Pericardium fibroblast (primary cell): ENCODE data around the gene NR6A1. TPM values are rescaled to one million over a fixed set of nuclear protein-coding genes. Genes with fewer than 3 reads are reported as not detected.

ENCODE experiments used
- total RNA-seq: library from RNA; depleted of rRNA; stranded (reverse); fragments of >200 nt; gene quantifications from 2 replicates; pipeline ENCODE4 v1.2.3, GENCODE V29; 2015

The NR6A1 gene
- total RNA-seq: 0.23 and 0.68 TPM in 2 replicates

GRCh38 chr9:124771021-124771866 is at the start of gene NR6A1:
Gene NR6A1, minus strand, starts transcription at chr9:124771311.

GRCh38 chr9:124776954-124777648 is 6.0 kb upstream of the NR6A1 start, which contains the start of gene OLFML2A:
Gene OLFML2A, plus strand, starts transcription at chr9:124777133. Its CDS starts 138 bp downstream, at chr9:124777271.

GRCh38 chr9:124506931-124507879 is 263.9 kb downstream of the NR6A1 start, which contains the start of gene NR5A1:
Gene NR5A1, minus strand, starts transcription at chr9:124507399. Its CDS starts 4,004 bp downstream, at chr9:124503395.

Other genes with a start within 250 kb of the NR6A1 start
- 26.7 and 102 TPM in 2 replicates for gene OLFML2A, start 5.8 kb upstream of the NR6A1 start, total RNA-seq
- not detected in 2 replicates for gene WDR38, start 82.1 kb upstream of the NR6A1 start, total RNA-seq
- 2,504 and 3,286 TPM in 2 replicates for gene RPL35, start 90.6 kb upstream of the NR6A1 start, total RNA-seq
- gene ARPC5L, start 90.8 kb upstream of the NR6A1 start, total RNA-seq: 17.8 and 21.4 TPM in 2 replicates
- gene GOLGA1, start 169.8 kb upstream of the NR6A1 start, total RNA-seq: 7.5 and 9.4 TPM in 2 replicates